CD4-positive, alpha-beta T cell treated with Interleukin-12 subunit alpha and Interleukin-12 subunit beta, for 1 hour (primary cell): Measurements from ENCODE around the gene MTG2.

Source experiments
- DNase-seq: peaks from one replicate; pipeline ENCODE4 v3.0.0-alpha.2; 2020

Gene MTG2

GRCh38 chr20:62222972-62223371 lies 40.1 kb downstream of the MTG2 start:
- DNase-seq, result no peak

- no peak for DNase-seq
These were observed 40.7 kb downstream of the MTG2 start for GRCh38 chr20:62223571-62223970.

- DNase-seq, result no peak
These were observed 41.5 kb downstream of the MTG2 start for GRCh38 chr20:62224113-62224855.

- DNase-seq, result no peak
These were observed 42.2 kb downstream of the MTG2 start for GRCh38 chr20:62225026-62225425.

- DNase-seq, result no peak
These were observed 43.2 kb downstream of the MTG2 start for GRCh38 chr20:62225820-62226635.

GRCh38 chr20:62226707-62227590 lies 44.1 kb downstream of the MTG2 start:
- DNase-seq, result no peak

GRCh38 chr20:62227591-62227976 lies 44.8 kb downstream of the MTG2 start:
- no peak for DNase-seq

GRCh38 chr20:62227977-62228958 lies 45.4 kb downstream of the MTG2 start:
- no peak for DNase-seq

- DNase-seq, result no peak
These were observed 46.2 kb downstream of the MTG2 start for GRCh38 chr20:62228982-62229545.

- DNase-seq, result no peak
These were observed 46.8 kb downstream of the MTG2 start for GRCh38 chr20:62229667-62230066.

GRCh38 chr20:62230276-62230675 lies 47.4 kb downstream of the MTG2 start:
- DNase-seq, result no peak

GRCh38 chr20:62230696-62231095 lies 47.9 kb downstream of the MTG2 start:
- DNase-seq, result no peak

GRCh38 chr20:62231292-62231691 lies 48.5 kb downstream of the MTG2 start:
- no peak for DNase-seq

- no peak for DNase-seq
These were observed 49.4 kb downstream of the MTG2 start for GRCh38 chr20:62232194-62232593.

GRCh38 chr20:62232770-62233645 lies 50.2 kb downstream of the MTG2 start:
- no peak for DNase-seq

- no peak for DNase-seq
These were observed 50.9 kb downstream of the MTG2 start for GRCh38 chr20:62233684-62234083.

- DNase-seq, result no peak
These were observed 51.5 kb downstream of the MTG2 start for GRCh38 chr20:62234339-62234738.

- DNase-seq, result no peak
These were observed 52.4 kb downstream of the MTG2 start for GRCh38 chr20:62235001-62235776.

- no peak for DNase-seq
These were observed 52.9 kb downstream of the MTG2 start for GRCh38 chr20:62235777-62236157.

GRCh38 chr20:62236200-62236599 lies 53.4 kb downstream of the MTG2 start:
- DNase-seq, result no peak
